GM18511 (cell line): Measurements from ENCODE around the gene KRTAP12-2.
"Not testable (repeated sequence)": the region's sequence is repeated elsewhere in the genome, so short reads cannot be mapped to it uniquely, and the experiment has no call there.

Source experiments
- ATAC-seq: cut with Tn5 transposase; IDR thresholded peaks from one replicate; pipeline ENCODE4 v1.9.1; 2021; ENCODE audit warnings: mild to moderate bottlenecking, moderate library complexity; ENCODE audit not compliant: unreplicated experiment

Gene KRTAP12-2

GRCh38 chr21:44632067-44632466, 34.7 kb downstream of the KRTAP12-2 start:
- ATAC-seq, result no peak

- no peak for ATAC-seq
Observed at GRCh38 chr21:44630440-44630839, 36.3 kb downstream of the KRTAP12-2 start.

- ATAC-seq, result no peak
Observed at GRCh38 chr21:44628707-44629391, 37.9 kb downstream of the KRTAP12-2 start.

GRCh38 chr21:44627831-44628233, 38.9 kb downstream of the KRTAP12-2 start:
- ATAC-seq, result not testable (repeated sequence)

- ATAC-seq, result not testable (repeated sequence)
Observed at GRCh38 chr21:44627181-44627822, 39.4 kb downstream of the KRTAP12-2 start.

- ATAC-seq, result no peak
Observed at GRCh38 chr21:44626673-44627143, 40.0 kb downstream of the KRTAP12-2 start, which contains the start of gene KRTAP10-9. KRTAP10-9 (plus strand) TSS chr21:44627093; CDS start chr21:44627172, 79 bp downstream.

- no peak for ATAC-seq
Observed at GRCh38 chr21:44626262-44626661, 40.5 kb downstream of the KRTAP12-2 start.

GRCh38 chr21:44625756-44626155, 41.0 kb downstream of the KRTAP12-2 start:
- ATAC-seq, result no peak

- ATAC-seq, result no peak
Observed at GRCh38 chr21:44623575-44623974, 43.2 kb downstream of the KRTAP12-2 start.

GRCh38 chr21:44619886-44620285, 46.8 kb downstream of the KRTAP12-2 start:
- ATAC-seq, result no peak

GRCh38 chr21:44618909-44619308, 47.8 kb downstream of the KRTAP12-2 start:
- no peak for ATAC-seq

GRCh38 chr21:44618504-44618903, 48.2 kb downstream of the KRTAP12-2 start:
- no peak for ATAC-seq

GRCh38 chr21:44617071-44617501, 49.6 kb downstream of the KRTAP12-2 start:
- no peak for ATAC-seq

- no peak for ATAC-seq
Observed at GRCh38 chr21:44616591-44616926, 50.2 kb downstream of the KRTAP12-2 start.
